CD14-positive monocyte (primary cell): ENCODE results near the gene CTNNA3. TPM values are rescaled to one million over a fixed set of nuclear protein-coding genes. Genes with fewer than 3 reads are reported as not detected.

Experiments
- DNase-seq, 3 donors: peaks; one replicate each; pipeline ENCODE4 v3.0.0-alpha.2; 2011 to 2022
- H2AFZ ChIP-seq: 2 replicates; pipeline ENCODE4 v1.6.0; 2012; ENCODE audit warnings: mild to moderate bottlenecking, low read depth, low read length, inconsistent platforms; ENCODE audit not compliant: insufficient read depth, poor library complexity, severe bottlenecking
- H3K27ac ChIP-seq, 2 donors: 1 replicate in 1 of 2; 2 replicates in 1 of 2; pipeline ENCODE4 v1.5.1; 2012 to 2013; ENCODE audit warnings: low read length in 2 of 2, control low read depth in 1 of 2, inconsistent platforms in 1 of 2, low read depth in 1 of 2, mild to moderate bottlenecking in 1 of 2
- H3K27me3 ChIP-seq, 2 donors: one replicate each; pipeline versions ENCODE4 v1.6.0 to v1.6.1; 2011 to 2013; ENCODE audit warnings: low read length in 2 of 2; ENCODE audit not compliant: control insufficient read depth in 2 of 2, insufficient read depth in 2 of 2
- H3K36me3 ChIP-seq, 2 donors: replicated peaks in 1 of 2; 1 replicate in 1 of 2; 2 replicates in 1 of 2; pipeline versions ENCODE4 v1.5.1 to v1.6.1; 2012 to 2013; ENCODE audit warnings: low read length in 2 of 2, control low read depth in 1 of 2, inconsistent platforms in 1 of 2, mild to moderate bottlenecking in 1 of 2; ENCODE audit not compliant: insufficient read depth in 2 of 2, control insufficient read depth in 1 of 2
- H3K4me1 ChIP-seq, 2 donors: 1 replicate in 1 of 2; 2 replicates in 1 of 2; pipeline versions ENCODE4 v1.5.1 to v1.6.1; 2012 to 2013; ENCODE audit warnings: low read length in 2 of 2, control low read depth in 1 of 2, inconsistent platforms in 1 of 2, mild to moderate bottlenecking in 1 of 2, moderate library complexity in 1 of 2; ENCODE audit not compliant: insufficient read depth in 2 of 2, control insufficient read depth in 1 of 2
- H3K4me2 ChIP-seq: replicated peaks from 2 replicates; pipeline ENCODE3; 2012; ENCODE audit warnings: low read length, moderate library complexity, mild to moderate bottlenecking; ENCODE audit not compliant: poor library complexity, severe bottlenecking; ENCODE audit errors: extremely low read depth
- H3K4me3 ChIP-seq, 3 experiments: fragments of 200-600 bp in 1 of 3; sonication (generic) in 1 of 3; replicated peaks in 1 of 3; 1 replicate in 2 of 3; 2 replicates in 1 of 3; pipeline ENCODE4 v1.5.1; 2011 to 2013; ENCODE audit warnings: low read length in 3 of 3, mild to moderate bottlenecking in 3 of 3, control low read depth in 2 of 3, low read depth in 2 of 3, inconsistent platforms in 1 of 3, moderate library complexity in 1 of 3
- H3K79me2 ChIP-seq: 2 replicates; pipeline ENCODE4 v1.6.0; 2012; ENCODE audit warnings: mild to moderate bottlenecking, control low read depth, inconsistent platforms, low read length, moderate library complexity; ENCODE audit not compliant: insufficient read depth
- H3K9ac ChIP-seq: 2 replicates; pipeline ENCODE4 v1.6.0; 2017; ENCODE audit warnings: low read length, mild to moderate bottlenecking; ENCODE audit not compliant: insufficient read depth, poor library complexity, severe bottlenecking
- H3K9me3 ChIP-seq, 2 donors: replicated peaks in 1 of 2; 1 replicate in 1 of 2; 2 replicates in 1 of 2; pipeline versions ENCODE4 v1.5.1 to v1.6.1; 2012 to 2013; ENCODE audit warnings: low read length in 2 of 2, control low read depth in 1 of 2; ENCODE audit not compliant: control insufficient read depth in 1 of 2, insufficient read depth in 1 of 2
- H4K20me1 ChIP-seq: 2 replicates; pipeline ENCODE4 v1.6.0; 2012; ENCODE audit warnings: mild to moderate bottlenecking, low read length, control low read depth, moderate library complexity; ENCODE audit not compliant: insufficient read depth
- H3K27ac Mint-ChIP-seq, 7 donors: one replicate each; pipeline ENCODE4 v1.8.0; 2020; ENCODE audit warnings: mild to moderate bottlenecking in 7 of 7, mixed read lengths in 7 of 7, moderate library complexity in 6 of 7, inconsistent platforms in 2 of 7
- H3K27me3 Mint-ChIP-seq, 3 donors: one replicate each; pipeline ENCODE4 v1.8.0; 2021 to 2022; ENCODE audit warnings: low read depth in 3 of 3, mild to moderate bottlenecking in 3 of 3, mixed read lengths in 3 of 3, moderate library complexity in 3 of 3, inconsistent platforms in 1 of 3
- H3K36me3 Mint-ChIP-seq, 2 donors: one replicate each; pipeline ENCODE4 v1.8.0; 2020; ENCODE audit warnings: mixed read lengths in 2 of 2, inconsistent platforms in 1 of 2, mild to moderate bottlenecking in 1 of 2
- H3K4me1 Mint-ChIP-seq: one replicate; pipeline ENCODE4 v1.8.0; 2020; ENCODE audit warnings: mild to moderate bottlenecking, mixed read lengths
- H3K4me3 Mint-ChIP-seq, 2 donors: one replicate each; pipeline ENCODE4 v1.8.0; 2020; ENCODE audit warnings: mild to moderate bottlenecking in 2 of 2, mixed read lengths in 2 of 2, moderate library complexity in 1 of 2
- H3K9me3 Mint-ChIP-seq, 7 donors: one replicate each; pipeline ENCODE4 v1.8.0; 2020 to 2022; ENCODE audit warnings: mixed read lengths in 7 of 7, mild to moderate bottlenecking in 6 of 7, moderate library complexity in 6 of 7, inconsistent platforms in 2 of 7
- CTCF ChIP-seq: fragments of 200-600 bp; IDR thresholded peaks from one replicate; pipeline ENCODE4 v1.8.0; 2022; ENCODE audit warnings: antibody characterized with exemption, mild to moderate bottlenecking
- WGBS: methylation state at CpG from one replicate; pipeline ENCODE4 v1.1.5; 2013; ENCODE audit warnings: missing lambda C conversion rate; ENCODE audit not compliant: insufficient coverage; 5-methylcytosine and 5-hydroxymethylcytosine counted together
- intact Hi-C, 2 donors: fragments of 100-400 bp; cut with micrococcal nuclease; formaldehyde crosslinking; loops; one replicate each; pipeline versions ENCODE4 v1.15.0 to v1.15.1; 2023
- polyA plus RNA-seq, 3 donors: library from polyadenylated mRNA; depleted of rRNA in 1 of 3; unstranded in 2 of 3; stranded (reverse) in 1 of 3; fragments of 300-500 nt in 2 of 3; fragments of >200 nt in 1 of 3; fragmentation: Illumina TruSeq in 2 of 3; gene quantifications; 1 replicate in 2 of 3; 2 replicates in 1 of 3; pipeline ENCODE4 v1.2.3, GENCODE V29; 2012 to 2021

The CTNNA3 gene
- polyA plus RNA-seq, 3 donors, result not detected

- Histone ChIP-seq H3K79me2 (no peaks in the 10 kb centered on the region), H3K4me3 (no peak overlapping the region), H2AFZ (no peak overlapping the region), H3K4me1 (no peaks in the 10 kb centered on the region), H3K27me3 (peaks cover 6% of the 10 kb centered on the region in 2 donors), H3K9me3 (no peaks in the 10 kb centered on the region), H3K4me2 (no peak overlapping the region), H3K27ac (no peak overlapping the region), H4K20me1 (no peaks in the 10 kb centered on the region), H3K36me3 (no peaks in the 10 kb centered on the region), H3K9ac (no peak overlapping the region)
- no CpG with 5 or more reads among the region's 4 CpGs for WGBS
- Mint-ChIP-seq H3K4me1 (no peaks in the 10 kb centered on the region), H3K27ac (no peak overlapping the region), H3K4me3 (no peak overlapping the region), H3K36me3 (no peaks in the 10 kb centered on the region), H3K27me3 (peaks cover 7 to 11% (median 9%) of the 10 kb centered on the region in 3 donors), H3K9me3 (peaks cover 0 to 2% (median 0%) of the 10 kb centered on the region in 7 donors)
- intact Hi-C loops, result loop anchor here (2.0 to 5.0 kb wide), 2 partner anchors 81 to 84 kb away; no protein-coding TSS in a partner anchor
- TF ChIP-seq CTCF, result no peak
- DNase-seq, result no peak
Measured at GRCh38 chr10:67698164-67698563, 2.2 kb upstream of the CTNNA3 start.

- no peak overlapping the region for H3K4me2 ChIP-seq
- intact Hi-C loops, result loop anchor here (2.0 to 5.0 kb wide), 2 partner anchors 81 to 85 kb away; no protein-coding TSS in a partner anchor
- Mint-ChIP-seq H3K4me1 (no peaks in the 10 kb centered on the region), H3K27me3 (peaks cover 8 to 11% (median 8%) of the 10 kb centered on the region in 3 donors), H3K36me3 (no peaks in the 10 kb centered on the region), H3K4me3 (no peak overlapping the region), H3K27ac (no peak overlapping the region), H3K9me3 (peaks cover 0 to 1% (median 0%) of the 10 kb centered on the region in 7 donors)
- H3K4me1 ChIP-seq, result no peaks in the 10 kb centered on the region
- peak; percentile 74 for TF ChIP-seq CTCF
- H3K9me3 ChIP-seq, result no peaks in the 10 kb centered on the region
- H3K4me3 ChIP-seq, result no peak overlapping the region
- DNase-seq, result peak; percentile 4 to 40 (median 26)
- H2AFZ ChIP-seq, result no peak overlapping the region
- H3K79me2 ChIP-seq, result no peaks in the 10 kb centered on the region
- H3K9ac ChIP-seq, result no peak overlapping the region
- no peak overlapping the region for H3K27ac ChIP-seq
- no peaks in the 10 kb centered on the region for H4K20me1 ChIP-seq
- WGBS, result 11% methylated on average over 1 of the region's 2 CpGs
- H3K36me3 ChIP-seq, result no peaks in the 10 kb centered on the region
- H3K27me3 ChIP-seq, result peaks cover 6% of the 10 kb centered on the region in 2 donors
Measured at GRCh38 chr10:67697724-67698131, 1.7 kb upstream of the CTNNA3 start.
